GM21367 (cell line): ENCODE results near the gene FLNA.

Experiments
- ATAC-seq: cut with Tn5 transposase; IDR thresholded peaks from one replicate; pipeline ENCODE4 v1.9.1; 2021; ENCODE audit not compliant: unreplicated experiment

FLNA gene

GRCh38 chrX:154360155-154360713 is 14.2 kb downstream of the FLNA start:
- no peak for ATAC-seq

- no peak for ATAC-seq
Measured at GRCh38 chrX:154359362-154360154, 14.9 kb downstream of the FLNA start.

- ATAC-seq, result no peak
Measured at GRCh38 chrX:154358829-154359228, 15.6 kb downstream of the FLNA start.

GRCh38 chrX:154358011-154358410 is 16.4 kb downstream of the FLNA start:
- ATAC-seq, result no peak

- no peak for ATAC-seq
Measured at GRCh38 chrX:154357205-154357604, 17.2 kb downstream of the FLNA start.

- ATAC-seq, result no peak
Measured at GRCh38 chrX:154356596-154356995, 17.8 kb downstream of the FLNA start.

- ATAC-seq, result no peak
Measured at GRCh38 chrX:154355776-154356140, 18.7 kb downstream of the FLNA start.

- no peak for ATAC-seq
Measured at GRCh38 chrX:154355094-154355775, 19.2 kb downstream of the FLNA start.

GRCh38 chrX:154354516-154354915 is 19.9 kb downstream of the FLNA start:
- no peak for ATAC-seq

GRCh38 chrX:154354013-154354412 is 20.4 kb downstream of the FLNA start:
- no peak for ATAC-seq

- no peak for ATAC-seq
Measured at GRCh38 chrX:154353172-154353843, 21.1 kb downstream of the FLNA start.

GRCh38 chrX:154352466-154352865 is 22.0 kb downstream of the FLNA start:
- no peak for ATAC-seq

GRCh38 chrX:154352012-154352401 is 22.4 kb downstream of the FLNA start:
- no peak for ATAC-seq

GRCh38 chrX:154351183-154352011 is 23.0 kb downstream of the FLNA start:
- no peak for ATAC-seq

- ATAC-seq, result no peak
Measured at GRCh38 chrX:154350429-154351182, 23.8 kb downstream of the FLNA start.

- no peak for ATAC-seq
Measured at GRCh38 chrX:154349979-154350378, 24.5 kb downstream of the FLNA start.

- ATAC-seq, result no peak
Measured at GRCh38 chrX:154349359-154349935, 25.0 kb downstream of the FLNA start.

- no peak for ATAC-seq
Measured at GRCh38 chrX:154348646-154349358, 25.6 kb downstream of the FLNA start.

- ATAC-seq, result no peak
Measured at GRCh38 chrX:154348114-154348531, 26.3 kb downstream of the FLNA start.
